Adrenal gland (tissue), 5 donors: ENCODE results near the gene ATXN1.

Source experiments
- CTCF ChIP-seq, 6 experiments: fragments of 450-650 bp in 4 of 6; fragments of 200-600 bp in 2 of 6; sonication (generic) in 1 of 6; IDR thresholded peaks; 1 replicate in 5 of 6; 2 replicates in 1 of 6; pipeline versions ENCODE4 v1.5.1 to v1.8.0; 2016 to 2021; ENCODE audit warnings: antibody characterized with exemption in 6 of 6, mild to moderate bottlenecking in 2 of 6, moderate library complexity in 1 of 6
- POLR2A ChIP-seq, 2 donors: fragments of 450-650 bp; IDR thresholded peaks; one replicate each; pipeline ENCODE4 v1.6.1; 2017; ENCODE audit warnings: antibody characterized with exemption in 2 of 2, mild to moderate bottlenecking in 2 of 2, moderate library complexity in 1 of 2
- donor health status: DM: no; HTN: no; CAD: no.

- TF ChIP-seq CTCF (IDR thresholded peaks at IDR 0.05) = no peak
- TF ChIP-seq POLR2A (IDR thresholded peaks at IDR 0.05) = no peak
Measured at GRCh38 chr6:16691324-16691723, 69.9 kb downstream of the ATXN1 start.
